Measurements from ENCODE around the gene KCNC4.

The KCNC4 gene

GRCh38 chr1:110189181-110189580 lies 20.9 kb upstream of the KCNC4 start:
- no peak for DNase-seq

- DNase-seq, result peak; percentile 86
These were observed 19.7 kb upstream of the KCNC4 start for GRCh38 chr1:110190282-110190929.

GRCh38 chr1:110192541-110192940 lies 17.6 kb upstream of the KCNC4 start:
- DNase-seq, result no peak

GRCh38 chr1:110195196-110195595 lies 14.9 kb upstream of the KCNC4 start:
- DNase-seq, result no peak

- DNase-seq, result peak; percentile 52
These were observed 13.0 kb upstream of the KCNC4 start for GRCh38 chr1:110196917-110197765.

- no peak for DNase-seq
These were observed 12.0 kb upstream of the KCNC4 start for GRCh38 chr1:110197905-110198629.

GRCh38 chr1:110198746-110199145 lies 11.4 kb upstream of the KCNC4 start:
- DNase-seq, result no peak

GRCh38 chr1:110200190-110200589 lies 9.9 kb upstream of the KCNC4 start:
- DNase-seq, result no peak

- no peak for DNase-seq
These were observed 9.4 kb upstream of the KCNC4 start for GRCh38 chr1:110200666-110201065.

GRCh38 chr1:110201157-110201825 lies 8.8 kb upstream of the KCNC4 start:
- DNase-seq, result no peak

GRCh38 chr1:110203021-110203661 lies 7.0 kb upstream of the KCNC4 start:
- DNase-seq, result peak; percentile 61

- no peak for DNase-seq
These were observed 5.0 kb upstream of the KCNC4 start for GRCh38 chr1:110205156-110205555.

- no peak for DNase-seq
These were observed 4.4 kb upstream of the KCNC4 start for GRCh38 chr1:110205591-110206155.

- DNase-seq, result no peak
These were observed 3.7 kb upstream of the KCNC4 start for GRCh38 chr1:110206261-110206920.

- peak; percentile 72 for DNase-seq
These were observed 2.3 kb upstream of the KCNC4 start for GRCh38 chr1:110207831-110208230.

- no peak for DNase-seq
These were observed 1.0 kb upstream of the KCNC4 start for GRCh38 chr1:110208916-110209645.

- DNase-seq, result peak; percentile 51
These were observed 736 bp downstream of the KCNC4 start for GRCh38 chr1:110210604-110211495.

- no peak for DNase-seq
These were observed 1.5 kb downstream of the KCNC4 start for GRCh38 chr1:110211496-110212168.
